ENCODE data around the gene KIF9. TPM values are rescaled to one million over a fixed set of nuclear protein-coding genes. Genes with fewer than 3 reads are reported as not detected.
"Not testable (repeated sequence)": the region's sequence is repeated elsewhere in the genome, so short reads cannot be mapped to it uniquely, and the experiment has no call there.

KIF9 gene
- total RNA-seq, 1 donor from 2014 or later: 6.2 TPM

DNA sequence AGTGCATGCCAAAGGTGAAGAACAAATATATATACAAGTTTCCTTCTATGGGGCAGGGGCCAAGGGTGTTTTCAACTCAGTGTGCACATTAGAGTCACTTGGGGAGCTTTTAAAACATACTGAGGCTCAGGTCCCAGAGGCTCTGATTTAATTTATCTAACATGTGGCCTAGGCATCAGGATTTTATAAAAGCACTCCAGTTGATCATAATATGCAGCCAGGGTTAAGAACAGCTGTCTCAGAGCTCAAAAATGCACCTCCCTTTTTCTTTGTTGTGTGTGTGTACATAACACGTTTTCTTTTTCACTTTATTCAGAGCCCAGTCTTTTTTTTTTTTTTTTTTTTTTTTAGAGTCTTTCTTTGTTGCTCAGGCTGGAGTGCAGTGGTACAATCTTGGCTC, 60.8 kb downstream of the KIF9 start:
- H3K27me3 Mint-ChIP-seq (ENCODE audit: low read depth): no peaks in the 10 kb centered on the region
- H3K4me1 Mint-ChIP-seq: no peaks in the 10 kb centered on the region
- no peak for TF ChIP-seq CTCF (IDR thresholded peaks at IDR 0.05; ENCODE audit: unreplicated experiment)
- H3K9me3 Mint-ChIP-seq: no peaks in the 10 kb centered on the region
- no peak overlapping the region for H3K27ac Mint-ChIP-seq
- H3K36me3 Mint-ChIP-seq: no peaks in the 10 kb centered on the region
- no peak overlapping the region for H3K4me3 Mint-ChIP-seq
- no peak for DNase-seq (ENCODE audit: low spot score in 2 of 2, unreplicated experiment in 2 of 2)

DNA sequence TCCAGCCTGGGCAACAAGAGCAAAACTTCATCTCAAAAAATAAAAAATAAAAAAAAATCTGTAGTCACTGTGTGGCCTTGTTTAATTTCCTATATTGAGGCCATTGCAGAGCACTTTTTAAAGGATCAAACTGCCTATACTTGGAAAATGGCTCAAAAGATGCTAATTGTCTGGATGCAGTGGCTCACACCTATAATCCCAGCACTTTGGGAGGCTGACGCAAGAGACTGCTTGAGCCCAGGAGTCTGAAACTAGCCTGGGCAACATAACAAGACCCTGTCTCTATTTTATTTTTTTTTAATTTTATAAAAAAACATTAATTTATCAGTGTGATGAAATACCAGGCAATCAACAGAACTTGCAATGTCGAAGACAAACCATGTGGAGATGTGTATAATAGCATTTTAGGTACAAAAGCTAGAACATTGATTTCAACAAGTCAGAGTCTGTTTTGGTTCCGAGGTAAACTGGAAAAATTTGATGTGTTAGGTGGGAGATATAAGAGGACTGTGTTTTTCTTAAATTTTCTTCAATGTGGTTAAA, 71.7 kb downstream of the KIF9 start:
- no peaks in the 10 kb centered on the region for H3K9me3 Mint-ChIP-seq
- H3K4me3 Mint-ChIP-seq: no peak overlapping the region
- DNase-seq (ENCODE audit: low spot score in 2 of 2, unreplicated experiment in 2 of 2): no peak
- H3K4me1 Mint-ChIP-seq: no peaks in the 10 kb centered on the region
- no peak overlapping the region for H3K27ac Mint-ChIP-seq
- no peaks in the 10 kb centered on the region for H3K36me3 Mint-ChIP-seq
- no peaks in the 10 kb centered on the region for H3K27me3 Mint-ChIP-seq (ENCODE audit: low read depth)
- no peak for TF ChIP-seq CTCF (IDR thresholded peaks at IDR 0.05; ENCODE audit: unreplicated experiment)

GRCh38 chr3:47206022-47206421, 76.6 kb downstream of the KIF9 start:
- DNase-seq (ENCODE audit: low spot score in 2 of 2, unreplicated experiment in 2 of 2); H3K36me3 Mint-ChIP-seq; H3K4me3 Mint-ChIP-seq; H3K9me3 Mint-ChIP-seq; H3K4me1 Mint-ChIP-seq; H3K27ac Mint-ChIP-seq; H3K27me3 Mint-ChIP-seq (ENCODE audit: low read depth): not testable (repeated sequence)

- Mint-ChIP-seq H3K36me3 (no peaks in the 10 kb centered on the region), H3K4me1 (no peaks in the 10 kb centered on the region), H3K27me3 (ENCODE audit: low read depth) (no peaks in the 10 kb centered on the region), H3K9me3 (no peaks in the 10 kb centered on the region), H3K4me3 (no peak overlapping the region), H3K27ac (no peak overlapping the region)
- TF ChIP-seq CTCF (IDR thresholded peaks at IDR 0.05; ENCODE audit: unreplicated experiment): no peak
- DNase-seq (ENCODE audit: low spot score in 2 of 2, unreplicated experiment in 2 of 2): no peak
These were observed 77.7 kb downstream of the KIF9 start for GRCh38 chr3:47204875-47205274.

- H3K9me3 Mint-ChIP-seq: no peaks in the 10 kb centered on the region
- no peak overlapping the region for H3K4me3 Mint-ChIP-seq
- no peak overlapping the region for H3K27ac Mint-ChIP-seq
- TF ChIP-seq CTCF (IDR thresholded peaks at IDR 0.05; ENCODE audit: unreplicated experiment): no peak
- no peaks in the 10 kb centered on the region for H3K27me3 Mint-ChIP-seq (ENCODE audit: low read depth)
- no peak for DNase-seq (ENCODE audit: low spot score in 2 of 2, unreplicated experiment in 2 of 2)
- H3K36me3 Mint-ChIP-seq: no peaks in the 10 kb centered on the region
- H3K4me1 Mint-ChIP-seq: no peaks in the 10 kb centered on the region
These were observed 80.1 kb downstream of the KIF9 start for GRCh38 chr3:47202542-47202941.

DNA sequence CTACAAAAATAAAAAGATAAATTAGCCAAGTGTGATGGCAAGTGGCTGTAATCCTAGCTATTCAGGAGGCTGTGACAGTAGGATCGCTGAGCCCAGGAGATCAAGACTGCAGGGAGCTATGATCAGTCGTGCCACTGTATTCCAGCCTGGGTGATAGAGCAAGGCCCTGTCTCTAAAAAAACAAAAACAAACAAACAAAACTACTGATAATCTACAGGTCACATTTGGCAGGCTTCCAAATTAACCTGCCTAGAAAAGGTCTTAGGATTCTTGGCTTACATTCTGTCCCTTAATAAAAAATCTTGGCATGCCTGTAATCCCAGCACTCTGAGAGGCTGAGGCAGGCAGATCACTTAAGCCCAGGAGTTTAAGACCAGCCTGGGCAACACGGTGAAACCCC, 85.3 kb downstream of the KIF9 start:
- Mint-ChIP-seq H3K36me3 (peaks cover 4% of the 10 kb centered on the region), H3K4me3 (no peak overlapping the region), H3K4me1 (no peaks in the 10 kb centered on the region), H3K27me3 (ENCODE audit: low read depth) (no peaks in the 10 kb centered on the region), H3K9me3 (no peaks in the 10 kb centered on the region), H3K27ac (no peak overlapping the region)
- DNase-seq (ENCODE audit: low spot score in 2 of 2, unreplicated experiment in 2 of 2): no peak
- TF ChIP-seq CTCF (IDR thresholded peaks at IDR 0.05; ENCODE audit: unreplicated experiment): no peak
